ENCODE data around the gene IPO9.

IPO9 gene

GRCh38 chr1:201885531-201886075 is 56.6 kb downstream of the IPO9 start:
- no peak overlapping the region for H3K4me3 ChIP-seq (IDR thresholded peaks at IDR 0.05; ENCODE audit: insufficient read depth, low read depth, low read length)
- H4K20me1 ChIP-seq (ENCODE audit: insufficient read depth), result no peaks in the 10 kb centered on the region
- no peak overlapping the region for H3K4me2 ChIP-seq
- TF ChIP-seq, protein P1, sequence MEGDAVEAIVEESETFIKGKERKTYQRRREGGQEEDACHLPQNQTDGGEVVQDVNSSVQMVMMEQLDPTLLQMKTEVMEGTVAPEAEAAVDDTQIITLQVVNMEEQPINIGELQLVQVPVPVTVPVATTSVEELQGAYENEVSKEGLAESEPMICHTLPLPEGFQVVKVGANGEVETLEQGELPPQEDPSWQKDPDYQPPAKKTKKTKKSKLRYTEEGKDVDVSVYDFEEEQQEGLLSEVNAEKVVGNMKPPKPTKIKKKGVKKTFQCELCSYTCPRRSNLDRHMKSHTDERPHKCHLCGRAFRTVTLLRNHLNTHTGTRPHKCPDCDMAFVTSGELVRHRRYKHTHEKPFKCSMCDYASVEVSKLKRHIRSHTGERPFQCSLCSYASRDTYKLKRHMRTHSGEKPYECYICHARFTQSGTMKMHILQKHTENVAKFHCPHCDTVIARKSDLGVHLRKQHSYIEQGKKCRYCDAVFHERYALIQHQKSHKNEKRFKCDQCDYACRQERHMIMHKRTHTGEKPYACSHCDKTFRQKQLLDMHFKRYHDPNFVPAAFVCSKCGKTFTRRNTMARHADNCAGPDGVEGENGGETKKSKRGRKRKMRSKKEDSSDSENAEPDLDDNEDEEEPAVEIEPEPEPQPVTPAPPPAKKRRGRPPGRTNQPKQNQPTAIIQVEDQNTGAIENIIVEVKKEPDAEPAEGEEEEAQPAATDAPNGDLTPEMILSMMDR (conservative IDR thresholded peaks at IDR 0.05; ENCODE audit: low read depth, low read length), result no peak
- no peak overlapping the region for H2AFZ ChIP-seq (ENCODE audit: low read depth)
- no peaks in the 10 kb centered on the region for H3K27me3 ChIP-seq (ENCODE audit: insufficient read depth, low read depth)
- no peaks in the 10 kb centered on the region for H3K79me2 ChIP-seq (ENCODE audit: insufficient read depth, low read depth)
- H3K9ac ChIP-seq, result no peak overlapping the region
- no peak overlapping the region for H3K27ac ChIP-seq
- H3K4me1 ChIP-seq (ENCODE audit: low read depth, poor library complexity, severe bottlenecking), result peaks cover 49% of the 10 kb centered on the region
- H3K36me3 ChIP-seq (ENCODE audit: insufficient read depth), result no peaks in the 10 kb centered on the region

- Histone ChIP-seq H3K4me1 (ENCODE audit: low read depth, poor library complexity, severe bottlenecking) (peaks cover 42% of the 10 kb centered on the region), H3K27ac (no peak overlapping the region), H4K20me1 (ENCODE audit: insufficient read depth) (no peaks in the 10 kb centered on the region), H3K4me3 (IDR thresholded peaks at IDR 0.05; ENCODE audit: insufficient read depth, low read depth, low read length) (no peak overlapping the region), H2AFZ (ENCODE audit: low read depth) (no peak overlapping the region), H3K79me2 (ENCODE audit: insufficient read depth, low read depth) (no peaks in the 10 kb centered on the region), H3K27me3 (ENCODE audit: insufficient read depth, low read depth) (no peaks in the 10 kb centered on the region), H3K9ac (no peak overlapping the region), H3K36me3 (ENCODE audit: insufficient read depth) (no peaks in the 10 kb centered on the region), H3K4me2 (no peak overlapping the region)
- TF ChIP-seq, protein P1 (conservative IDR thresholded peaks at IDR 0.05; ENCODE audit: low read depth, low read length), result no peak
Observed at GRCh38 chr1:201886103-201886885, 57.3 kb downstream of the IPO9 start.

- TF ChIP-seq, protein P1 (conservative IDR thresholded peaks at IDR 0.05; ENCODE audit: low read depth, low read length), result no peak
- Histone ChIP-seq H3K36me3 (ENCODE audit: insufficient read depth) (no peaks in the 10 kb centered on the region), H2AFZ (ENCODE audit: low read depth) (no peak overlapping the region), H3K4me3 (IDR thresholded peaks at IDR 0.05; ENCODE audit: insufficient read depth, low read depth, low read length) (no peak overlapping the region), H3K4me1 (ENCODE audit: low read depth, poor library complexity, severe bottlenecking) (peaks cover 32% of the 10 kb centered on the region), H3K4me2 (no peak overlapping the region), H3K9ac (no peak overlapping the region), H3K27ac (no peak overlapping the region), H3K27me3 (ENCODE audit: insufficient read depth, low read depth) (no peaks in the 10 kb centered on the region), H3K79me2 (ENCODE audit: insufficient read depth, low read depth) (no peaks in the 10 kb centered on the region), H4K20me1 (ENCODE audit: insufficient read depth) (no peaks in the 10 kb centered on the region)
Observed at GRCh38 chr1:201887116-201887866, 58.3 kb downstream of the IPO9 start.

- Histone ChIP-seq H3K4me3 (IDR thresholded peaks at IDR 0.05; ENCODE audit: insufficient read depth, low read depth, low read length) (no peak within 1 kb of the TSS), H3K27ac (no peak within 1 kb of the TSS), H3K9ac (no peak within 1 kb of the TSS), H3K4me2 (no peak within 1 kb of the TSS), H2AFZ (ENCODE audit: low read depth) (no peak within 1 kb of the TSS), H3K27me3 (ENCODE audit: insufficient read depth, low read depth) (no peaks in the 10 kb centered on the region), H4K20me1 (ENCODE audit: insufficient read depth) (no peaks in the 10 kb centered on the region), H3K4me1 (ENCODE audit: low read depth, poor library complexity, severe bottlenecking) (peaks cover 20% of the 10 kb centered on the region), H3K36me3 (ENCODE audit: insufficient read depth) (no peaks in the 10 kb centered on the region), H3K79me2 (ENCODE audit: insufficient read depth, low read depth) (no peaks in the 10 kb centered on the region)
- TF ChIP-seq, protein P1 (conservative IDR thresholded peaks at IDR 0.05; ENCODE audit: low read depth, low read length), result no peak
Observed at GRCh38 chr1:201888282-201889089, 59.5 kb downstream of the IPO9 start, which contains the start of gene SHISA4. Gene SHISA4 (plus strand): TSS chr1:201888898. CDS start chr1:201888995, 97 bp downstream.

All from KMS-11 (cell line).